Fibroblast of lung (primary cell): Measurements from ENCODE around the gene DNAJC5. TPM values are rescaled to one million over a fixed set of nuclear protein-coding genes. Genes with fewer than 3 reads are reported as not detected.

ENCODE experiments used
- DNase-seq, 2 donors: peaks; one replicate each; pipeline versions ENCODE4 v3.0.0 to v3.0.0-alpha.2; 2010; ENCODE audit warnings: low read depth in 2 of 2
- H2AFZ ChIP-seq: 2 replicates; pipeline ENCODE4 v1.5.1; 2012; ENCODE audit warnings: low read length, control low read depth, inconsistent platforms
- H3K27ac ChIP-seq: 2 replicates; pipeline ENCODE4 v1.5.1; 2011; ENCODE audit warnings: low read length, control low read depth; ENCODE audit not compliant: insufficient read depth
- H3K27me3 ChIP-seq: 2 replicates; pipeline ENCODE4 v1.5.1; 2011; ENCODE audit warnings: mild to moderate bottlenecking, low read length; ENCODE audit not compliant: control insufficient read depth, insufficient read depth
- H3K36me3 ChIP-seq: 2 replicates; pipeline ENCODE4 v1.5.1; 2011; ENCODE audit warnings: low read length; ENCODE audit not compliant: control insufficient read depth, insufficient read depth
- H3K4me1 ChIP-seq: 2 replicates; pipeline ENCODE4 v1.5.1; 2011; ENCODE audit warnings: low read length; ENCODE audit not compliant: control insufficient read depth, insufficient read depth; ENCODE audit errors: extremely low read depth
- H3K4me2 ChIP-seq: 2 replicates; pipeline ENCODE4 v1.5.1; 2011; ENCODE audit warnings: low read length, control low read depth; ENCODE audit not compliant: insufficient read depth; ENCODE audit errors: extremely low read depth
- H3K4me3 ChIP-seq, 4 experiments: fragments of 200-600 bp in 1 of 4; sonication (generic) in 1 of 4; replicated peaks in 1 of 4; 2 replicates each; pipeline ENCODE4 v1.5.1; 2011 to 2016; ENCODE audit warnings: low read length in 4 of 4, low read depth in 3 of 4, mild to moderate bottlenecking in 3 of 4, control low read depth in 2 of 4, inconsistent platforms in 1 of 4, mixed read lengths in 1 of 4; ENCODE audit not compliant: insufficient read depth in 1 of 4; ENCODE audit errors: control extremely low read depth in 1 of 4
- H3K79me2 ChIP-seq: 2 replicates; pipeline ENCODE4 v1.5.1; 2012; ENCODE audit warnings: mild to moderate bottlenecking, low read length, inconsistent platforms; ENCODE audit not compliant: control insufficient read depth, insufficient read depth
- H3K9ac ChIP-seq: 2 replicates; pipeline ENCODE4 v1.5.1; 2011; ENCODE audit warnings: mild to moderate bottlenecking, low read length, control low read depth; ENCODE audit not compliant: insufficient read depth
- H3K9me3 ChIP-seq: 2 replicates; pipeline ENCODE4 v1.5.1; 2012; ENCODE audit warnings: low read depth, low read length; ENCODE audit not compliant: control insufficient read depth, insufficient read depth
- H4K20me1 ChIP-seq: 2 replicates; pipeline ENCODE4 v1.5.1; 2011; ENCODE audit warnings: low read length; ENCODE audit not compliant: control insufficient read depth, insufficient read depth; ENCODE audit errors: extremely low read depth
- EZH2 ChIP-seq: IDR thresholded peaks from 2 replicates; pipeline ENCODE4 v1.5.1; 2012; ENCODE audit warnings: low read length, control low read depth, mild to moderate bottlenecking; ENCODE audit errors: missing control alignments
- polyA plus RNA-seq, 2 donors: library from polyadenylated mRNA; depleted of rRNA in 1 of 2; stranded (reverse) in 1 of 2; unstranded in 1 of 2; fragments of >200 nt; gene quantifications; 2 replicates each; pipeline ENCODE4 v1.2.1, GENCODE V29; 2011 to 2012; ENCODE audit warnings: missing spikeins in 1 of 2
- total RNA-seq: library from RNA; depleted of rRNA; stranded (reverse); fragments of >200 nt; gene quantifications from 2 replicates; pipeline ENCODE4 v1.2.1, GENCODE V29; 2014
- TF ChIP-seq, protein P1 (sequence below), 2 donors: IDR thresholded peaks in 1 of 2; conservative IDR thresholded peaks in 1 of 2; 1 replicate in 1 of 2; 2 replicates in 1 of 2; pipeline ENCODE4 v1.5.1; 2011 to 2012; ENCODE audit warnings: low read length in 2 of 2, control low read depth in 1 of 2, inconsistent platforms in 1 of 2, low read depth in 1 of 2, mild to moderate bottlenecking in 1 of 2

DNAJC5 gene
- total and polyA plus RNA-seq, 2 donors (not counting 1 experiment from before 2014, with no cell fraction given) = 29.6 to 48.9 TPM

DNA sequence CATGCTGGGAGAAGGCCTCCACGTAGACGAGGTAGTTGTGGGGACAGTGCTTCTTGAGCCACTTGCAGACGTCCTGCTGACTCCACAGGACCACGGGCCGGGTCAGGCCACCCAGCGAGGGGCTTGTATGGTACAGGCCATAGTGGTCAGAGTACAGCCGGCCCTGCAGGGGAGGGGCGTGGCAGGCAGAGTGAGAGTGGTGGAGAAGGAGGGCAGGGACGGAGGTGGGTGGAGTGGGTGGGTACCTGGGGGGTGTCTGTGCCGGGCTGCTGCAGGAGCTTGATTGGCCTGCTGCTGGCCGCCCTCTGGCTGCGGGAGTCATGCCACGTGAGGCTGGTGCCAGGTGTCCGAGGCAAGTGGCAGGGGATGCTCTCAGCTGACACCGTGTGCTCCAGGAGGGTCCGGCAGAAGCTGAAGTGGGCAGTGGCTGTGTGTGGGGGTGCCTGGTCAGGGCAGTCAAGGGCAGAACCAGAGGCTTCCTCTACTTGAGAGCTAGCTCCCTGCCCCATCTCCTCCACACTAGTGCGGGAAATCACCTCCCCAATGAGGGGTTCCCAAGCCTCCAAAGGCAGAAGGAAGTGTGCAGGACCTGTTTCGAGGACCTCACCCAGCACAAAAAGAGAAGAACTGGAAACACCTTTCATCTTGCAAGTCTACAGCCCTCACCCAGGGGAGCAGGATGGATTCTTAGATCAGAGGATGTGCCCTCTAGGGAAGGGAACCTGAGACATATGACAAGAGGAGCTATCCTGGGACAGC is 82.2 kb downstream of the DNAJC5 start:
- Histone ChIP-seq H3K4me3 (no peak overlapping the region), H2AFZ (no peak overlapping the region), H3K27ac (no peak overlapping the region), H3K36me3 (no peaks in the 10 kb centered on the region), H3K79me2 (peaks cover 7% of the 10 kb centered on the region), H3K9me3 (no peaks in the 10 kb centered on the region), H3K4me2 (no peak overlapping the region), H4K20me1 (no peaks in the 10 kb centered on the region), H3K9ac (no peak overlapping the region), H3K4me1 (peaks cover 19% of the 10 kb centered on the region), H3K27me3 (no peaks in the 10 kb centered on the region)
- no peak for DNase-seq
- TF ChIP-seq, protein P1, sequence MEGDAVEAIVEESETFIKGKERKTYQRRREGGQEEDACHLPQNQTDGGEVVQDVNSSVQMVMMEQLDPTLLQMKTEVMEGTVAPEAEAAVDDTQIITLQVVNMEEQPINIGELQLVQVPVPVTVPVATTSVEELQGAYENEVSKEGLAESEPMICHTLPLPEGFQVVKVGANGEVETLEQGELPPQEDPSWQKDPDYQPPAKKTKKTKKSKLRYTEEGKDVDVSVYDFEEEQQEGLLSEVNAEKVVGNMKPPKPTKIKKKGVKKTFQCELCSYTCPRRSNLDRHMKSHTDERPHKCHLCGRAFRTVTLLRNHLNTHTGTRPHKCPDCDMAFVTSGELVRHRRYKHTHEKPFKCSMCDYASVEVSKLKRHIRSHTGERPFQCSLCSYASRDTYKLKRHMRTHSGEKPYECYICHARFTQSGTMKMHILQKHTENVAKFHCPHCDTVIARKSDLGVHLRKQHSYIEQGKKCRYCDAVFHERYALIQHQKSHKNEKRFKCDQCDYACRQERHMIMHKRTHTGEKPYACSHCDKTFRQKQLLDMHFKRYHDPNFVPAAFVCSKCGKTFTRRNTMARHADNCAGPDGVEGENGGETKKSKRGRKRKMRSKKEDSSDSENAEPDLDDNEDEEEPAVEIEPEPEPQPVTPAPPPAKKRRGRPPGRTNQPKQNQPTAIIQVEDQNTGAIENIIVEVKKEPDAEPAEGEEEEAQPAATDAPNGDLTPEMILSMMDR (conservative IDR thresholded peaks at IDR 0.05 in 1 of 2, IDR thresholded peaks at IDR 0.05 in 1 of 2; ENCODE audit: low read depth in 1 of 2, low read length in 2 of 2) = no peak
- TF ChIP-seq EZH2 = no peak

GRCh38 chr20:63977739-63978276 is 82.9 kb downstream of the DNAJC5 start:
- DNase-seq = peak; percentile 76 to 79
- Histone ChIP-seq H3K4me2 (no peak overlapping the region), H2AFZ (no peak overlapping the region)

More at GRCh38 chr20:63977739-63978276, 82.9 kb downstream of the DNAJC5 start:
- no peaks in the 10 kb centered on the region for H3K27me3 ChIP-seq
- H3K79me2 ChIP-seq = peaks cover 13% of the 10 kb centered on the region
- TF ChIP-seq, protein P1 (conservative IDR thresholded peaks at IDR 0.05 in 1 of 2, IDR thresholded peaks at IDR 0.05 in 1 of 2; ENCODE audit: low read depth in 1 of 2, low read length in 2 of 2) = no peak
- TF ChIP-seq EZH2 = no peak
- no peaks in the 10 kb centered on the region for H3K9me3 ChIP-seq
- no peak overlapping the region for H3K27ac ChIP-seq
- no peaks in the 10 kb centered on the region for H4K20me1 ChIP-seq
- H3K36me3 ChIP-seq = no peaks in the 10 kb centered on the region
- H3K4me1 ChIP-seq = peaks cover 19% of the 10 kb centered on the region
- H3K9ac ChIP-seq = no peak overlapping the region
- H3K4me3 ChIP-seq = no peak overlapping the region
